AG04450 (cell line): ENCODE results near the gene ABI3BP. TPM values are rescaled to one million over a fixed set of nuclear protein-coding genes. Genes with fewer than 3 reads are reported as not detected.

Experiments used
- CTCF ChIA-PET: fragments of 300-600, 350-600 bp; formaldehyde crosslinking; extraction: SDS; loops from one replicate; lab custom pipeline; 2022; ENCODE audit warnings: antibody characterized with exemption, inconsistent platforms; lab: Charles Lee
- POLR2A ChIA-PET: fragments of 350-600 bp; formaldehyde crosslinking; extraction: SDS; loops from one replicate; lab custom pipeline; 2021; ENCODE audit warnings: antibody characterized with exemption, inconsistent platforms; lab: Yijun Ruan, JAX
- DNase-seq: peaks from one replicate; pipeline ENCODE4 v3.0.0-alpha.2; 2011; ENCODE audit warnings: low read depth, low spot score
- H3K27ac ChIP-seq: one replicate; pipeline ENCODE4 v1.5.1; 2012; ENCODE audit warnings: low read depth, low read length, control low read depth
- H3K27me3 ChIP-seq: one replicate; pipeline ENCODE4 v1.6.0; 2012; ENCODE audit warnings: low read length; ENCODE audit not compliant: control insufficient read depth, insufficient read depth
- H3K4me3 ChIP-seq: 2 replicates; pipeline ENCODE4 v1.5.1; 2011; ENCODE audit warnings: mild to moderate bottlenecking, low read depth, low read length, control low read depth
- H3K9me3 ChIP-seq: 2 replicates; pipeline ENCODE4 v1.5.1; 2012; ENCODE audit warnings: low read length; ENCODE audit not compliant: control insufficient read depth, insufficient read depth
- CTCF ChIP-seq: IDR thresholded peaks from 2 replicates; pipeline ENCODE4 v1.5.1; 2011; ENCODE audit warnings: low read depth, low read length, control low read depth, inconsistent platforms
- polyA plus RNA-seq: library from polyadenylated mRNA; depleted of rRNA; stranded (reverse); fragments of >200 nt; gene quantifications from 2 replicates; pipeline ENCODE4 v1.2.3, GENCODE V29; 2011

Gene ABI3BP
- polyA plus RNA-seq, 1 experiment, result 5.3 TPM

GRCh38 chr3:100941041-100941440 lies 52.2 kb downstream of the ABI3BP start:
- CTCF ChIA-PET, result no interaction called here
- POLR2A ChIA-PET, result no interaction called here
- no peak overlapping the region for H3K27ac ChIP-seq
- no peak overlapping the region for H3K4me3 ChIP-seq
- no peak for TF ChIP-seq CTCF
- no peaks in the 10 kb centered on the region for H3K9me3 ChIP-seq
- no peaks in the 10 kb centered on the region for H3K27me3 ChIP-seq
- DNase-seq, result no peak

DNA sequence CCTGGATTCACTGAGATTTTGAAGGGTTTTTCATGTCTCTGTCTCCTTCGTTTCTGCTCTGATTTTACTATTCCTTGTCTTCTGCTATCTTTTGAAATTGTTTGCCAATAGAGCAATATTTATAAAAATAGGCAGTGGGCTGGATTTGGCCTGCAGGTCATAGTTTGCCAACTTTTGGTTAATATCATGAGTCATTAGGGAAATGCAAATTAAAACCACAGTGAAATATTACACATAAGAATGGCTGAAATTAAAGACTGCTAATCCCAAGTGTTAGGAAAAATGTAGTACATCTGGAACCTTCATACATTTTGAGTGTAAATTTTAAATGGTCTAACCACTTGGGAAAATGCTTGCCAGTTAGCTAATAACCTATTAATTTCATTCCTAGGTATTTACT lies 56.3 kb downstream of the ABI3BP start:
- ChIA-PET POLR2A (no interaction called here), CTCF (interaction anchor here (1.4 kb wide), 1 partner anchor 44 kb away, joined by 4 read pairs; no protein-coding TSS in a partner anchor)
- no peak overlapping the region for H3K4me3 ChIP-seq
- DNase-seq, result no peak
- no peaks in the 10 kb centered on the region for H3K9me3 ChIP-seq
- H3K27ac ChIP-seq, result no peak overlapping the region
- H3K27me3 ChIP-seq, result no peaks in the 10 kb centered on the region
- TF ChIP-seq CTCF, result no peak

GRCh38 chr3:100932491-100932890 lies 60.7 kb downstream of the ABI3BP start:
- Histone ChIP-seq H3K27me3 (no peaks in the 10 kb centered on the region), H3K9me3 (no peaks in the 10 kb centered on the region), H3K27ac (no peak overlapping the region), H3K4me3 (no peak overlapping the region)
- CTCF ChIA-PET, result interaction anchor here (0.9 kb wide), 1 partner anchor 330 kb away, joined by 3 read pairs; no protein-coding TSS in a partner anchor
- POLR2A ChIA-PET, result no interaction called here
- no peak for TF ChIP-seq CTCF
- no peak for DNase-seq

DNA sequence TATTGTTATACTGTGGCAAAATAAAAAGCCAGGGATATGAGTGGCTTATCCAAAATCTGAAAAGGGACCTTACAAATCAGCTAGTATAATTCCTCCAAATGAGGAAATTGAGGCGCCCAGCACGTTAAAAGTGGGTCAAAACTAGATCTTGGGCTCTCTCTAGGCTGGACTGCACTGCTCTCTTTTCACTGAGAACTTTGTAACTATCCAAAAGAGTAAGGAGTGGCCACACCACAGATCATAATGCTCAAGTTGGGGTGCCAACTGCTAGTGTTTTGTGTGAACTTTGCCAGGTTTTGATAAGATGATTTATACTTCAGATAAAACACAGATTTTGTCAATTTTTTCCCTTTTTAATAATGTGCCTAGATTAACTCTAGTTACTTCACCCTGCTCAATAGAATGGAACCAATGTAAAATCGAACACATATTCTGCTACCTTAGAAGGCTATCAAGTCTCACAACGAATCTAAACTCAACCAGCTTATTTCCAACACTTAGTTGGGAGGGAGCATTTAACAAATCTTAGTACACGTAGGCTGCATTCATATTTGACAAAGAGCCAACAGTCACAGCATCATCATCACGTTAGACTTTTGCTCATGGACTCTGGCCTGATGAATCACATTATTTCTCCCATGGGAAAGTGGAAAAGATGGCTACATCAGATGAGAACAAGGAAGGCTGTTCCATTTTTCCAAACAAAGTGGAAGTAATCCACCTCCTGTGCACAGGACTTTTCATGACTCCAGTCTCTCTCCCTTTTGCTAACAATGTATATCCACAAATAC lies 64.4 kb downstream of the ABI3BP start:
- DNase-seq, result peak; percentile 41
- TF ChIP-seq CTCF, result no peak
- no peak overlapping the region for H3K4me3 ChIP-seq

DNA sequence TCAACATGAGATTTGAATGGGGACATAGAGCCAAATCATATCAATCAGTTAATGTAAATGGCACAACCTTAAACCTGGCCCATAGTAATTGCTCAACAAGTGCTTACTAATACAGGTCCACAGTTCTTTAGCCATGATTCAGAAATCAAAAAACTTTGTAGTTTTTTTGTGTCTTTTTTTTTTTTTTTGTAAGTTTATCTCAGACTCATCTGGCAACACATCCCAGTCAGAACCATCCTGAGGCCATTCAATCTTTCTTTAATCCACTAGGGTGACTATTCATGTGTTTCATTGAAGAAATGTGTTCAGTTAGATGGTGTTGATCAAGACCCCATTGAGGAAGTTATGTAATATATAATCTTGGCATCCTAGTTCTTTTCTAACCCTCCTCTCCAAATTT lies 65.4 kb downstream of the ABI3BP start:
- ChIA-PET CTCF (no interaction called here), POLR2A (no interaction called here)
- H3K4me3 ChIP-seq, result no peak overlapping the region
- no peak for DNase-seq
- TF ChIP-seq CTCF, result no peak
- no peak overlapping the region for H3K27ac ChIP-seq
- H3K27me3 ChIP-seq, result no peaks in the 10 kb centered on the region
- no peaks in the 10 kb centered on the region for H3K9me3 ChIP-seq

More for the DNA sequence above, 64.4 kb downstream of the ABI3BP start:
- Histone ChIP-seq H3K27me3 (no peaks in the 10 kb centered on the region), H3K9me3 (no peaks in the 10 kb centered on the region), H3K27ac (no peak overlapping the region)
- CTCF ChIA-PET, result no interaction called here
- POLR2A ChIA-PET, result no interaction called here
